SJCRH30 (cell line): ENCODE results near the gene CCSER2. TPM values are rescaled to one million over a fixed set of nuclear protein-coding genes. Genes with fewer than 3 reads are reported as not detected.

Experiments
- DNase-seq, 2 experiments: peaks; one replicate each; pipeline ENCODE4 v3.0.0-alpha.2; 2015 to 2020
- H3K27ac ChIP-seq: fragments of 250-450 bp; sonication (Bioruptor Pico); 2 replicates; pipeline ENCODE4 v1.5.1; 2020; ENCODE audit warnings: mild to moderate bottlenecking, moderate library complexity
- H3K27me3 ChIP-seq: fragments of 250-450 bp; sonication (Bioruptor Pico); 2 replicates; pipeline ENCODE4 v1.5.1; 2020; ENCODE audit warnings: mild to moderate bottlenecking, moderate library complexity
- H3K36me3 ChIP-seq: fragments of 250-450 bp; sonication (Bioruptor Pico); 2 replicates; pipeline ENCODE4 v1.5.1; 2020; ENCODE audit warnings: mild to moderate bottlenecking, moderate library complexity
- H3K4me1 ChIP-seq: fragments of 250-450 bp; sonication (Bioruptor Pico); 2 replicates; pipeline ENCODE4 v1.5.1; 2020; ENCODE audit warnings: mild to moderate bottlenecking, moderate library complexity
- H3K4me3 ChIP-seq: fragments of 250-450 bp; sonication (Bioruptor Pico); 2 replicates; pipeline ENCODE4 v1.5.1; 2020; ENCODE audit warnings: mild to moderate bottlenecking, moderate library complexity
- H3K9me3 ChIP-seq: fragments of 250-450 bp; sonication (Bioruptor Pico); replicated peaks from 2 replicates; pipeline ENCODE4 v1.5.1; 2020; ENCODE audit warnings: mild to moderate bottlenecking, moderate library complexity
- total RNA-seq: library from RNA; depleted of rRNA; stranded (reverse); fragments of >200 nt; shearing (Covaris generic); gene quantifications from 2 replicates; pipeline ENCODE4 v1.2.3, GENCODE V29; 2014

CCSER2 gene
- total RNA-seq, 1 experiment from 2014 or later = 16.5 TPM

GRCh38 chr10:84373000-84373399, 44.6 kb downstream of the CCSER2 start:
- H3K27me3 ChIP-seq = no peaks in the 10 kb centered on the region

GRCh38 chr10:84374455-84374854, 46.1 kb downstream of the CCSER2 start:
- H3K4me3 ChIP-seq = no peak overlapping the region
- no peak overlapping the region for H3K27ac ChIP-seq
- peak in 1 of 2 experiments; percentile 1 for DNase-seq
- H3K9me3 ChIP-seq = no peaks in the 10 kb centered on the region
- H3K27me3 ChIP-seq = no peaks in the 10 kb centered on the region
- 0 out of 2 replicates have a peak, but pooled peaks cover 3% of the 10 kb centered on the region for H3K36me3 ChIP-seq
- no peaks in the 10 kb centered on the region for H3K4me1 ChIP-seq

More at GRCh38 chr10:84373000-84373399, 44.6 kb downstream of the CCSER2 start:
- no peaks in the 10 kb centered on the region for H3K9me3 ChIP-seq
- no peaks in the 10 kb centered on the region for H3K4me1 ChIP-seq
- DNase-seq = no peak
- H3K36me3 ChIP-seq = 0 out of 2 replicates have a peak, but pooled peaks cover 3% of the 10 kb centered on the region
- no peak overlapping the region for H3K27ac ChIP-seq
- H3K4me3 ChIP-seq = no peak overlapping the region

- Histone ChIP-seq H3K36me3 (0 out of 2 replicates have a peak, but pooled peaks cover 3% of the 10 kb centered on the region), H3K27ac (no peak overlapping the region), H3K9me3 (no peaks in the 10 kb centered on the region), H3K4me1 (no peaks in the 10 kb centered on the region), H3K4me3 (no peak overlapping the region), H3K27me3 (no peaks in the 10 kb centered on the region)
- peak; percentile 17 to 65 for DNase-seq
Observed at GRCh38 chr10:84375011-84375410, 46.6 kb downstream of the CCSER2 start.

- no peaks in the 10 kb centered on the region for H3K9me3 ChIP-seq
- no peaks in the 10 kb centered on the region for H3K27me3 ChIP-seq
- no peak overlapping the region for H3K27ac ChIP-seq
- no peak for DNase-seq
- no peaks in the 10 kb centered on the region for H3K4me1 ChIP-seq
- 0 out of 2 replicates have a peak, but pooled peaks cover 3% of the 10 kb centered on the region for H3K36me3 ChIP-seq
- no peak overlapping the region for H3K4me3 ChIP-seq
Observed at GRCh38 chr10:84375881-84376280, 47.5 kb downstream of the CCSER2 start.

GRCh38 chr10:84388148-84388547, 59.8 kb downstream of the CCSER2 start:
- Histone ChIP-seq H3K4me1 (no peaks in the 10 kb centered on the region), H3K27ac (no peak overlapping the region), H3K4me3 (no peak overlapping the region), H3K9me3 (no peaks in the 10 kb centered on the region), H3K36me3 (no peaks in the 10 kb centered on the region), H3K27me3 (no peaks in the 10 kb centered on the region)
- DNase-seq = no peak

- no peak for DNase-seq
- Histone ChIP-seq H3K4me1 (no peaks in the 10 kb centered on the region), H3K27me3 (no peaks in the 10 kb centered on the region), H3K9me3 (no peaks in the 10 kb centered on the region), H3K36me3 (no peaks in the 10 kb centered on the region), H3K27ac (no peak overlapping the region), H3K4me3 (no peak overlapping the region)
Observed at GRCh38 chr10:84390364-84390763, 62.0 kb downstream of the CCSER2 start.

- H3K27me3 ChIP-seq = no peaks in the 10 kb centered on the region
- H3K27ac ChIP-seq = no peak overlapping the region
- DNase-seq = no peak
- no peak overlapping the region for H3K4me3 ChIP-seq
- no peaks in the 10 kb centered on the region for H3K36me3 ChIP-seq
- no peaks in the 10 kb centered on the region for H3K9me3 ChIP-seq
- H3K4me1 ChIP-seq = no peaks in the 10 kb centered on the region
Observed at GRCh38 chr10:84391326-84391725, 62.9 kb downstream of the CCSER2 start.

- Histone ChIP-seq H3K4me1 (no peaks in the 10 kb centered on the region), H3K9me3 (no peaks in the 10 kb centered on the region), H3K27ac (no peak overlapping the region), H3K27me3 (no peaks in the 10 kb centered on the region), H3K4me3 (no peak overlapping the region), H3K36me3 (no peaks in the 10 kb centered on the region)
- DNase-seq = no peak
Observed at GRCh38 chr10:84392181-84392580, 63.8 kb downstream of the CCSER2 start.

GRCh38 chr10:84395581-84395980, 67.2 kb downstream of the CCSER2 start:
- Histone ChIP-seq H3K4me1 (no peaks in the 10 kb centered on the region), H3K36me3 (no peaks in the 10 kb centered on the region), H3K27ac (no peak overlapping the region), H3K4me3 (no peak overlapping the region), H3K27me3 (no peaks in the 10 kb centered on the region), H3K9me3 (no peaks in the 10 kb centered on the region)
- DNase-seq = no peak

- H3K27me3 ChIP-seq = no peaks in the 10 kb centered on the region
- no peak overlapping the region for H3K27ac ChIP-seq
- H3K36me3 ChIP-seq = no peaks in the 10 kb centered on the region
- DNase-seq = peak in 1 of 2 experiments; percentile 1
- no peaks in the 10 kb centered on the region for H3K9me3 ChIP-seq
- no peaks in the 10 kb centered on the region for H3K4me1 ChIP-seq
- H3K4me3 ChIP-seq = no peak overlapping the region
Observed at GRCh38 chr10:84397735-84398144, 69.4 kb downstream of the CCSER2 start.

GRCh38 chr10:84398696-84399095, 70.3 kb downstream of the CCSER2 start:
- no peak for DNase-seq

GRCh38 chr10:84401854-84402611, 73.6 kb downstream of the CCSER2 start:
- Histone ChIP-seq H3K4me3 (no peak overlapping the region), H3K36me3 (no peaks in the 10 kb centered on the region), H3K4me1 (no peaks in the 10 kb centered on the region), H3K9me3 (no peaks in the 10 kb centered on the region), H3K27me3 (no peaks in the 10 kb centered on the region), H3K27ac (no peak overlapping the region)
- no peak for DNase-seq

More at GRCh38 chr10:84398696-84399095, 70.3 kb downstream of the CCSER2 start:
- no peak overlapping the region for H3K27ac ChIP-seq
- H3K9me3 ChIP-seq = no peaks in the 10 kb centered on the region
- no peaks in the 10 kb centered on the region for H3K36me3 ChIP-seq
- H3K4me3 ChIP-seq = no peak overlapping the region
- no peaks in the 10 kb centered on the region for H3K27me3 ChIP-seq
- H3K4me1 ChIP-seq = no peaks in the 10 kb centered on the region

GRCh38 chr10:84404783-84405182, 76.4 kb downstream of the CCSER2 start:
- Histone ChIP-seq H3K9me3 (no peaks in the 10 kb centered on the region), H3K36me3 (no peaks in the 10 kb centered on the region), H3K4me3 (no peak overlapping the region), H3K4me1 (no peaks in the 10 kb centered on the region), H3K27me3 (no peaks in the 10 kb centered on the region), H3K27ac (no peak overlapping the region)
- no peak for DNase-seq

- H3K9me3 ChIP-seq = no peaks in the 10 kb centered on the region
- no peaks in the 10 kb centered on the region for H3K4me1 ChIP-seq
- no peaks in the 10 kb centered on the region for H3K27me3 ChIP-seq
- no peak for DNase-seq
- H3K4me3 ChIP-seq = no peak overlapping the region
- H3K36me3 ChIP-seq = no peaks in the 10 kb centered on the region
- H3K27ac ChIP-seq = no peak overlapping the region
Observed at GRCh38 chr10:84405662-84406061, 77.3 kb downstream of the CCSER2 start.

- H3K27me3 ChIP-seq = no peaks in the 10 kb centered on the region
- no peaks in the 10 kb centered on the region for H3K36me3 ChIP-seq
- H3K4me3 ChIP-seq = no peak overlapping the region
- no peaks in the 10 kb centered on the region for H3K9me3 ChIP-seq
- no peak overlapping the region for H3K27ac ChIP-seq
- no peaks in the 10 kb centered on the region for H3K4me1 ChIP-seq
- no peak for DNase-seq
Observed at GRCh38 chr10:84406561-84406960, 78.2 kb downstream of the CCSER2 start.
